ENCODE results near the gene AMER2.

DNA sequence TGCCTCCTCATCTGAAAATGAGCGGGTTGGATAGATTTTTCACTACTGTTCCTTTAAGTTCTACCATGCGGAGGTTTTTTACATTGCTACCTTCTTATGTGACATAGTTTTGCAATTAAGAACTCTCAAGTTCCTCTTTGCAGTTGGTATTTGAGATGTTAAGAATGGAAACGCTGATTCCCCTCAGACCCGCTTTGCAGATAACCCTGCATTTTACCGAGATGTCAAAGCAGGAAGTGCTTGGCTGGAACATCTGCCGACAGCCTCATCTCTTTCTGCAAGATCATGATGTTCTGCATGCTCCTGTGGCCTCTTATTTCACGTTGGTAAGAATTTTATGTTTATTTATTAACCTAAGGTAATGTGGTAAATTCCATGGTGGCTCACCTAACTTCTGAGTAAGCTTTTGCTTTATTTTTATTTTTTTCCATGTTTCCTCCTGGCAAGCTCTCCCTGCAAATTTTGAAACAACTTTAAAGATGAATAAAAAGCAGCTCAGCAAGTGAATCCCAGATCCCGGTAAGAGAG lies 53.6 kb downstream of the AMER2 start:
- TF ChIP-seq, protein P1, sequence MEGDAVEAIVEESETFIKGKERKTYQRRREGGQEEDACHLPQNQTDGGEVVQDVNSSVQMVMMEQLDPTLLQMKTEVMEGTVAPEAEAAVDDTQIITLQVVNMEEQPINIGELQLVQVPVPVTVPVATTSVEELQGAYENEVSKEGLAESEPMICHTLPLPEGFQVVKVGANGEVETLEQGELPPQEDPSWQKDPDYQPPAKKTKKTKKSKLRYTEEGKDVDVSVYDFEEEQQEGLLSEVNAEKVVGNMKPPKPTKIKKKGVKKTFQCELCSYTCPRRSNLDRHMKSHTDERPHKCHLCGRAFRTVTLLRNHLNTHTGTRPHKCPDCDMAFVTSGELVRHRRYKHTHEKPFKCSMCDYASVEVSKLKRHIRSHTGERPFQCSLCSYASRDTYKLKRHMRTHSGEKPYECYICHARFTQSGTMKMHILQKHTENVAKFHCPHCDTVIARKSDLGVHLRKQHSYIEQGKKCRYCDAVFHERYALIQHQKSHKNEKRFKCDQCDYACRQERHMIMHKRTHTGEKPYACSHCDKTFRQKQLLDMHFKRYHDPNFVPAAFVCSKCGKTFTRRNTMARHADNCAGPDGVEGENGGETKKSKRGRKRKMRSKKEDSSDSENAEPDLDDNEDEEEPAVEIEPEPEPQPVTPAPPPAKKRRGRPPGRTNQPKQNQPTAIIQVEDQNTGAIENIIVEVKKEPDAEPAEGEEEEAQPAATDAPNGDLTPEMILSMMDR (IDR thresholded peaks at IDR 0.05), result no peak
- TF ChIP-seq POLR2A (IDR thresholded peaks at IDR 0.05), result no peak

Measured in esophagus squamous epithelium (tissue), 4 donors.